Gastroesophageal sphincter (tissue), 3 donors: Measurements from ENCODE around the gene SMIM28.

ENCODE experiments used
- EP300 ChIP-seq: sonication (generic); formaldehyde crosslinking; IDR thresholded peaks from one replicate; pipeline ENCODE4 v1.6.1; 2017; ENCODE audit warnings: antibody characterized with exemption, mild to moderate bottlenecking
- POLR2A ChIP-seq, 2 donors: fragments of 450-650 bp; IDR thresholded peaks; one replicate each; pipeline ENCODE4 v1.6.1; 2017; ENCODE audit warnings: antibody characterized with exemption in 2 of 2, mild to moderate bottlenecking in 2 of 2, moderate library complexity in 1 of 2
- TF ChIP-seq, protein P1 (sequence below), 4 experiments: fragments of 200-600 bp in 2 of 4; fragments of 450-650 bp in 2 of 4; sonication (generic) in 1 of 4; IDR thresholded peaks; one replicate each; pipeline ENCODE4 v1.5.1; 2017 to 2019; ENCODE audit warnings: antibody characterized with exemption in 4 of 4, mild to moderate bottlenecking in 2 of 4, moderate library complexity in 2 of 4

- TF ChIP-seq, protein P1, sequence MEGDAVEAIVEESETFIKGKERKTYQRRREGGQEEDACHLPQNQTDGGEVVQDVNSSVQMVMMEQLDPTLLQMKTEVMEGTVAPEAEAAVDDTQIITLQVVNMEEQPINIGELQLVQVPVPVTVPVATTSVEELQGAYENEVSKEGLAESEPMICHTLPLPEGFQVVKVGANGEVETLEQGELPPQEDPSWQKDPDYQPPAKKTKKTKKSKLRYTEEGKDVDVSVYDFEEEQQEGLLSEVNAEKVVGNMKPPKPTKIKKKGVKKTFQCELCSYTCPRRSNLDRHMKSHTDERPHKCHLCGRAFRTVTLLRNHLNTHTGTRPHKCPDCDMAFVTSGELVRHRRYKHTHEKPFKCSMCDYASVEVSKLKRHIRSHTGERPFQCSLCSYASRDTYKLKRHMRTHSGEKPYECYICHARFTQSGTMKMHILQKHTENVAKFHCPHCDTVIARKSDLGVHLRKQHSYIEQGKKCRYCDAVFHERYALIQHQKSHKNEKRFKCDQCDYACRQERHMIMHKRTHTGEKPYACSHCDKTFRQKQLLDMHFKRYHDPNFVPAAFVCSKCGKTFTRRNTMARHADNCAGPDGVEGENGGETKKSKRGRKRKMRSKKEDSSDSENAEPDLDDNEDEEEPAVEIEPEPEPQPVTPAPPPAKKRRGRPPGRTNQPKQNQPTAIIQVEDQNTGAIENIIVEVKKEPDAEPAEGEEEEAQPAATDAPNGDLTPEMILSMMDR (IDR thresholded peaks at IDR 0.05), result no peak
- TF ChIP-seq POLR2A (IDR thresholded peaks at IDR 0.05) (no peak), EP300 (no peak)
Observed at GRCh38 chr6:138378463-138378862, 758 bp downstream of the SMIM28 start.
